Measurements from ENCODE around the gene PER1. TPM values are rescaled to one million over a fixed set of nuclear protein-coding genes. Genes with fewer than 3 reads are reported as not detected.
A peak's percentile ranks its signal among the peaks of the same experiment; 100 is the strongest.

Gene PER1
- total and polyA plus RNA-seq, 2 of the 4 experiments (the other 2 are of a cell fraction) = 3.4 to 10.5 TPM

DNA sequence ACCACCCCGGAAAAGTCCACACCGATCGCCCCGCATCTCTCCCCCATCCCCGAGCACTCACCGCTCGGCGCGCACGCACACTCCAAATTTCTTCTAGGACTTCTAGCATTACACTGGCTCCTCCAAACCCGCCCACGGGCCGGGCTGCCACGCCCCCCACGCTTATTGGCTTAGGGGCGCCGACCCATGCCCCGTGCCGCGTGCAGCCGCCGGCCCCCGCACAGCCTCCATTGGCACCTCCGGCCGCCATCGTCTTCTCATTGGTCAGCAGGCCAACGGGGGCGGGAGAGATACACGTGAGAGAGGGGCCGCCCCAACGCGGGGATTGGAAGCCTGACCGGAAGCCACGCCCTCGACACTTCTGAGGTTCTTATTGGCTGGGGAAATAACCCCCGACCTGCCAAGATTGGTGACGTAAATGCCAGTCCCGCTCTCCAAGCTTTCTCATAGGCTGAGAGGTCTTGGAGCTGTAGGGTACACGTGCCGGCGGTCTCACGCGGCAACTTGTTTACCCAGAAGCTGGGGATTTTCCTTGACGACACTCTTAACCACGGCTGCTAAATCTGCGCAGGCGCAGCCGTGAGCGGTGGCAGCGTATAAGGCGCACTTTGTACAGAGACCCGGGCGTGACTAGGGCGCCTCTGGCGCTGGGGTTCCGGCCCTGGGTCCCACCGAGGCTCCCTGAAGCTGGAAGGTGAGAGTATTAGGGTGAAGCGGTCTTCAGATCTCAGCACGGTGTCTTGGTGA, 4.2 kb upstream of the PER1 start (continued):
- no peak for TF ChIP-seq SMC3 (IDR thresholded peaks at IDR 0.05; ENCODE audit: low read depth, low read length)
- no peak for TF ChIP-seq CEBPB (IDR thresholded peaks at IDR 0.05; ENCODE audit: low read depth, low read length)
- peak; percentile 98 for TF ChIP-seq POLR2A (IDR thresholded peaks at IDR 0.05; ENCODE audit: low read depth, low read length)
- no peak for TF ChIP-seq RFX5 (IDR thresholded peaks at IDR 0.05; ENCODE audit: low read depth, low read length)
- TF ChIP-seq FOS (IDR thresholded peaks at IDR 0.05; ENCODE audit: low read depth, low read length) = peak; percentile 82

- Histone ChIP-seq H4K91ac (ENCODE audit: insufficient read depth, low read depth, low read length) (peak overlapping the region; percentile 17; the same call in 1 of the 2 replicates), H2BK20ac (ENCODE audit: low read depth, low read length) (no peak overlapping the region), H3K18ac (ENCODE audit: low read depth, low read length) (peak overlapping the region; percentile 21; the same call in 1 of the 2 replicates), H4K5ac (ENCODE audit: low read depth, low read length) (no peak overlapping the region), H3K56ac (ENCODE audit: extremely low read depth, insufficient read depth, low read length) (no peak overlapping the region), H3K4me3 (ENCODE audit: insufficient read depth, low read depth, low read length) (peak overlapping the region; percentile 69), H3K4ac (ENCODE audit: low read depth, low read length) (peak overlapping the region; percentile 65), H3K79me1 (ENCODE audit: low read depth in 1 of 2, low read length in 2 of 2) (peaks cover 3 to 44% of the 10 kb centered on the region in 2 experiments; a peak in 3 of 4 replicates), H3K27ac (ENCODE audit: insufficient read depth, low read length) (peak overlapping the region; percentile 45), H3K9me1 (ENCODE audit: insufficient read depth, low read length) (peaks cover 18% of the 10 kb centered on the region), H3K4me2 (ENCODE audit: low read depth, low read length) (peak overlapping the region; percentile 87), H3K9ac (ENCODE audit: low read depth, low read length) (peak overlapping the region; percentile 55), H3K4me1 (ENCODE audit: control insufficient read depth, insufficient read depth, low read length) (peaks cover 20% of the 10 kb centered on the region), H2BK120ac (ENCODE audit: low read depth, low read length) (no peak overlapping the region), H4K8ac (ENCODE audit: low read depth in 2 of 2, low read length in 2 of 2) (peak overlapping the region in 1 of 2 experiments; percentile 75; a peak in 2 of 4 replicates), H3K9me3 (ENCODE audit: control insufficient read depth, insufficient read depth, low read length) (no peaks in the 10 kb centered on the region), H3K23ac (ENCODE audit: low read depth, low read length) (peak overlapping the region; percentile 84; the same call in 1 of the 2 replicates), H2BK15ac (ENCODE audit: low read depth, low read length) (no peak overlapping the region), H2BK5ac (ENCODE audit: low read depth, low read length, poor library complexity, severe bottlenecking) (peak overlapping the region; percentile 75), H4K20me1 (ENCODE audit: insufficient read depth, low read length) (peaks cover 8% of the 10 kb centered on the region), H3K27me3 (ENCODE audit: control insufficient read depth, insufficient read depth, low read length) (no peaks in the 10 kb centered on the region), H2AFZ (replicated peaks; ENCODE audit: low read length, poor library complexity) (peak overlapping the region; percentile 89), H2AK9ac (replicated peaks; ENCODE audit: low read depth, low read length, poor library complexity) (peak overlapping the region; percentile 81), H3K14ac (replicated peaks; ENCODE audit: low read depth, low read length) (no peak overlapping the region), H2AK5ac (ENCODE audit: low read depth, low read length) (peak overlapping the region; percentile 54; the same call in 1 of the 2 replicates), H3K36me3 (ENCODE audit: control insufficient read depth, insufficient read depth, low read length) (peaks cover 10% of the 10 kb centered on the region; the same call in 1 of the 2 replicates)
- dilution Hi-C loops (cut with HindIII; ENCODE audit: low sequenced_read_pairs, unreplicated experiment) (no loop called here), intact Hi-C loops (cut with micrococcal nuclease) (loop anchor here (1.0 to 5.0 kb wide), 3 partner anchors 31 to 74 kb away; no protein-coding TSS in a partner anchor), in situ Hi-C loops (cut with MboI; ENCODE audit: low sequenced_read_pairs) (loop anchor here (25.0 kb wide), 1 partner anchor 919 kb away; the partner anchor contains the start of genes DVL2, GABARAP and PHF23)
- no peak for ATAC-seq (ENCODE audit: low read depth)
- BruUV-seq (replicated peaks) = no TSS peak
- ChIA-PET POLR2A (ENCODE audit: unreplicated experiment) (interaction anchor here (1.4 kb wide), 1 partner anchor 17 kb away, joined by 8 read pairs; no protein-coding TSS in a partner anchor), CTCF (interaction anchor here (0.8 to 1.2 kb wide), 2 partner anchors 18 to 81 kb away, joined by 4 to 7 read pairs; no protein-coding TSS in a partner anchor)
- DNase-seq = no peak
- TF ChIP-seq NFE2L2 (IDR thresholded peaks at IDR 0.05; ENCODE audit: low read depth, low read length) = no peak
- TF ChIP-seq CHD1 (IDR thresholded peaks at IDR 0.05; ENCODE audit: low read depth, low read length) = peak; percentile 94; the same call in 1 of the 2 replicates
- TF ChIP-seq CEBPB (IDR thresholded peaks at IDR 0.05; ENCODE audit: low read depth, low read length) = no peak
- 1% methylated on average over 7 of the region's 11 CpGs; no CpG with 5 or more reads in 1 of the 2 experiments for WGBS, 2 experiments (ENCODE audit: extremely low coverage in 2 of 2, insufficient read length in 1 of 2)
Observed at GRCh38 chr17:8155996-8156245, 3.7 kb upstream of the PER1 start.

Measured in IMR-90 (cell line).